ENCODE results near the gene CACNA1E.

DNA sequence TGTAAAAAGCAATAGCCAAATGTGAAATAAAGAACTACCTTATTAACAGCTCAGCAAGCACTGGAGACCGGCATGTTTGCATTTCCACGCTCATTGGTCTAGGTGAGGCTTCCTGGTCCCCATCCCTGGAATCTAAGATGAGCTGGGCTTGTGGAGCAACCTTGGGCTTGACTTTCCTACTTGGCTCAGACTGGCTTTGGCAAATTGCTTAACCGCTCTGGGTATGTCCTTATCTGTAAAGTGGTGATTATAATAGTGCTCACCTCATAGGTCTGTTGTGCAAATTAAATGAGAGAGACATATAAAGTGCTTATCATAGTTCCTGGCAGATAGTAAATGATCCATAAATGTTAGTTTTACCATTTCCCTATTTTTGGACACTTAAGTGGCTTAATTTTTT, 49.4 kb upstream of the CACNA1E start:
- TF ChIP-seq JUND (CRISPR knock-in tag; IDR thresholded peaks at IDR 0.05): no peak
- no peak for TF ChIP-seq ESRRA (CRISPR knock-in tag; IDR thresholded peaks at IDR 0.05; ENCODE audit: low read depth)
- TF ChIP-seq MTA3 (CRISPR knock-in tag; IDR thresholded peaks at IDR 0.05): no peak
- TF ChIP-seq GABPB1 (CRISPR knock-in tag; IDR thresholded peaks at IDR 0.05): no peak
- no peak for TF ChIP-seq ZNF224 (CRISPR knock-in tag; IDR thresholded peaks at IDR 0.05)
- no peak for TF ChIP-seq EZH2 (conservative IDR thresholded peaks at IDR 0.05; ENCODE audit: low read depth, low read length)
- TF ChIP-seq RELA (CRISPR knock-in tag; IDR thresholded peaks at IDR 0.05): no peak
- TF ChIP-seq, protein P1, sequence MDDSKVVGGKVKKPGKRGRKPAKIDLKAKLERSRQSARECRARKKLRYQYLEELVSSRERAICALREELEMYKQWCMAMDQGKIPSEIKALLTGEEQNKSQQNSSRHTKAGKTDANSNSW (CRISPR knock-in tag; IDR thresholded peaks at IDR 0.05; ENCODE audit: borderline replicate concordance): no peak
- TF ChIP-seq ZFP36L2 (CRISPR knock-in tag; IDR thresholded peaks at IDR 0.05): no peak
- TF ChIP-seq PLRG1 (conservative IDR thresholded peaks at IDR 0.05): no peak

Measured in HepG2 (cell line).